ENCODE results near the gene PLPP1. TPM values are rescaled to one million over a fixed set of nuclear protein-coding genes. Genes with fewer than 3 reads are reported as not detected.

PLPP1 gene
- total RNA-seq, 1 experiment from 2014 or later, result 7.5 TPM

DNA sequence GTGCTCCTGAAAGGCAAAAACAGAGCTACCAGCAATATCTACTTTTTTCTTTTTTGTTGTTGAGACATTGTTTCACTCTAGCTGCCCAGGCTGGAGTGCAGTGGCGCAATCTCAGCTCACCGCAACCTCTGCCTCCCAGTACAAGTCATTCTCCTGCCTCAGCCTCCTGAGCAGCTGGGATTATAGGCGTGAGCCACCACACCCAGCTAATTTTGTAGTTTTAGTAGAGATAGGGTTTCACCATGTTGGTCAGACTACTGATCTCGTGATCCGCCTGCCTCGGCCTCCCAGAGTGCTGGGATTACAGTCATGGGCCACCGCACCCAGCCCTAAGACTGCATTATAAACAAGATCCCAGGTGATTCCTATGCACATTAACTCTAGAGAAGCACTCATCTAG is 17.0 kb downstream of the PLPP1 start:
- H3K4me1 Mint-ChIP-seq (ENCODE audit: insufficient read depth, unreplicated experiment), result peaks cover 7% of the 10 kb centered on the region
- ChIA-PET CTCF (interaction anchor here (0.7 to 1.0 kb wide), 2 partner anchors 18 to 174 kb away, joined by 3 to 4 read pairs; no protein-coding TSS in a partner anchor), POLR2A (interaction anchor here (0.6 kb wide), 1 partner anchor 61 kb away, joined by 3 read pairs; no protein-coding TSS in a partner anchor)
- no TSS peak for BruUV-seq (replicated peaks)
- no peak for DNase-seq (ENCODE audit: unreplicated experiment)
- H3K9me3 Mint-ChIP-seq (ENCODE audit: unreplicated experiment), result no peaks in the 10 kb centered on the region
- no peaks in the 10 kb centered on the region for H3K36me3 Mint-ChIP-seq (ENCODE audit: insufficient read depth, unreplicated experiment)
- TF ChIP-seq CTCF (IDR thresholded peaks at IDR 0.05; ENCODE audit: unreplicated experiment), result no peak
- no peaks in the 10 kb centered on the region for H3K27me3 Mint-ChIP-seq (ENCODE audit: insufficient read depth, unreplicated experiment)
- H3K27ac Mint-ChIP-seq (ENCODE audit: low read depth, unreplicated experiment), result no peak overlapping the region
- intact Hi-C loops (cut with micrococcal nuclease), result no loop called here
- H3K4me3 Mint-ChIP-seq (ENCODE audit: unreplicated experiment), result no peak overlapping the region

GRCh38 chr5:55511010-55511409 is 23.8 kb downstream of the PLPP1 start:
- no TSS peak for BruUV-seq (replicated peaks)
- H3K36me3 Mint-ChIP-seq (ENCODE audit: insufficient read depth, unreplicated experiment), result no peaks in the 10 kb centered on the region
- intact Hi-C loops (cut with micrococcal nuclease), result no loop called here
- no peak for TF ChIP-seq CTCF (IDR thresholded peaks at IDR 0.05; ENCODE audit: unreplicated experiment)
- no peak overlapping the region for H3K4me3 Mint-ChIP-seq (ENCODE audit: unreplicated experiment)
- H3K9me3 Mint-ChIP-seq (ENCODE audit: unreplicated experiment), result no peaks in the 10 kb centered on the region
- no peak overlapping the region for H3K27ac Mint-ChIP-seq (ENCODE audit: low read depth, unreplicated experiment)
- ChIA-PET CTCF (no interaction called here), POLR2A (no interaction called here)
- H3K4me1 Mint-ChIP-seq (ENCODE audit: insufficient read depth, unreplicated experiment), result peaks cover 13% of the 10 kb centered on the region
- DNase-seq (ENCODE audit: unreplicated experiment), result no peak
- no peaks in the 10 kb centered on the region for H3K27me3 Mint-ChIP-seq (ENCODE audit: insufficient read depth, unreplicated experiment)

DNA sequence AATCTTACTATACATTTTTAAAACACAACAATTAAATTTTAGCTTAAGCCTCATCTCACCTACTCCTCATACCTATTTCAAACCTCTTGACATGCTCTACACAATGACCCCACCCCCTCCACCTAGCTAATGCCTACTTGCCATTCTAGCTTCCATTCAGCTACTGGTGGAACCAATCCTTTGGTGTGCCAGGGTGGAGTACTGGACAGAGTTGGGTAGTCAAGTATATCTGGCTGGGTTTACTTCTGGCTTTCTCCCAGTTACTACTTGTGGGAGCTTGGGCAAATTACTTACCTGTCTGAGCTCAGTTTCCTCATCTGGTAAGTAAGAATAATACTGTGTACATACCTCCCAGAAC is 24.3 kb downstream of the PLPP1 start:
- no peak overlapping the region for H3K4me3 Mint-ChIP-seq (ENCODE audit: unreplicated experiment)
- H3K4me1 Mint-ChIP-seq (ENCODE audit: insufficient read depth, unreplicated experiment), result peaks cover 9% of the 10 kb centered on the region
- H3K36me3 Mint-ChIP-seq (ENCODE audit: insufficient read depth, unreplicated experiment), result no peaks in the 10 kb centered on the region
- H3K9me3 Mint-ChIP-seq (ENCODE audit: unreplicated experiment), result no peaks in the 10 kb centered on the region
- ChIA-PET POLR2A (interaction anchor here (0.9 kb wide), 1 partner anchor 25 kb away, joined by 4 read pairs; no protein-coding TSS in a partner anchor), CTCF (interaction anchor here (1.2 kb wide), 1 partner anchor 19 kb away, joined by 3 read pairs; no protein-coding TSS in a partner anchor)
- no peak for TF ChIP-seq CTCF (IDR thresholded peaks at IDR 0.05; ENCODE audit: unreplicated experiment)
- DNase-seq (ENCODE audit: unreplicated experiment), result no peak
- H3K27me3 Mint-ChIP-seq (ENCODE audit: insufficient read depth, unreplicated experiment), result no peaks in the 10 kb centered on the region
- intact Hi-C loops (cut with micrococcal nuclease), result no loop called here
- no TSS peak for BruUV-seq (replicated peaks)
- no peak overlapping the region for H3K27ac Mint-ChIP-seq (ENCODE audit: low read depth, unreplicated experiment)

GRCh38 chr5:55509796-55510522 is 24.8 kb downstream of the PLPP1 start:
- intact Hi-C loops (cut with micrococcal nuclease), result no loop called here
- H3K4me1 Mint-ChIP-seq (ENCODE audit: insufficient read depth, unreplicated experiment), result peaks cover 9% of the 10 kb centered on the region
- no peaks in the 10 kb centered on the region for H3K36me3 Mint-ChIP-seq (ENCODE audit: insufficient read depth, unreplicated experiment)
- H3K27me3 Mint-ChIP-seq (ENCODE audit: insufficient read depth, unreplicated experiment), result no peaks in the 10 kb centered on the region
- BruUV-seq (replicated peaks), result no TSS peak
- no peak for TF ChIP-seq CTCF (IDR thresholded peaks at IDR 0.05; ENCODE audit: unreplicated experiment)
- H3K4me3 Mint-ChIP-seq (ENCODE audit: unreplicated experiment), result no peak overlapping the region
- DNase-seq (ENCODE audit: unreplicated experiment), result peak; percentile 0
- ChIA-PET POLR2A (interaction anchor here (0.9 kb wide), 1 partner anchor 26 kb away, joined by 4 read pairs; no protein-coding TSS in a partner anchor), CTCF (interaction anchor here (0.6 to 1.2 kb wide), 2 partner anchors 19 to 42 kb away, joined by 3 read pairs; no protein-coding TSS in a partner anchor)
- no peak overlapping the region for H3K27ac Mint-ChIP-seq (ENCODE audit: low read depth, unreplicated experiment)
- H3K9me3 Mint-ChIP-seq (ENCODE audit: unreplicated experiment), result no peaks in the 10 kb centered on the region
